ENCODE data around the gene TMEM129. TPM values are rescaled to one million over a fixed set of nuclear protein-coding genes. Genes with fewer than 3 reads are reported as not detected.
A peak's percentile ranks its signal among the peaks of the same experiment; 100 is the strongest.

The TMEM129 gene
- total RNA-seq, 1 donor from 2014 or later, result 14.1 TPM

DNA sequence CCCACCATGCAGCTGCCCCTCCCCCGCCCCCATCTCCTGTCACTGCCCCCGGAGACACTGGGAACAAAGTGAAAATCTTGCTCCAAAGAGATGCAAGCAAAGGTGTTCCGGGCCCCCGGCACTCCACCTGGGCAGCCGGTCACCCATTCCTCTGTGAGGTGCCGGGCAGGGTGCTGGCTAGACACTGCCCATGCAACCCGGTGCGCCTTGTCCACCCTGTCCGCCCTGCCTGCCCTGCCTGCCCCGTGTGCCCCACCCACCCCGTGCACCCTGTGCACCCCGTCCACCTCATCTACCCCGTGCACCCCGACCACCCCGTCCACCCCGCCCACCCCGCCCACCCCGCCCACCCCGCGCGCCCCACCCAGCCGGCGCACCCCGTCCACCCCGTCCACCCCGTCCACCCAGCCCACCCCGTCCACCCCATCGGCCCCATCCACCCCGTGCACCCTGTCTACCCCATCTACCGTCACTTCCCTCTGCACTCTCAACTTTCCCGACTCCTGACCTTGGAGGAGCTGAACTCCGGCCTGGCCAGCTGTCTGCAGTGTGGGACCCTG is 40.1 kb upstream of the TMEM129 start:
- Mint-ChIP-seq H3K27ac (no peak overlapping the region), H3K4me3 (no peak overlapping the region), H3K4me1 (peaks cover 10% of the 10 kb centered on the region), H3K9me3 (no peaks in the 10 kb centered on the region), H3K36me3 (no peaks in the 10 kb centered on the region), H3K27me3 (ENCODE audit: insufficient read depth, low read depth) (peaks cover 13% of the 10 kb centered on the region)
- H3K4me2 ChIP-seq, result peak overlapping the region; percentile 62
- peaks cover 23% of the 10 kb centered on the region for H3F3A ChIP-seq (ENCODE audit: low read depth)
- peaks cover 9% of the 10 kb centered on the region for H4K20me1 ChIP-seq (ENCODE audit: low read depth)
- DNase-seq (ENCODE audit: low spot score), result no peak
- no peaks in the 10 kb centered on the region for H3K79me2 ChIP-seq (ENCODE audit: low read depth)
- peaks cover 27% of the 10 kb centered on the region for H3K27me3 ChIP-seq
- H3K4me1 ChIP-seq, result peaks cover 31% of the 10 kb centered on the region
- H3K36me3 ChIP-seq, result no peaks in the 10 kb centered on the region
- no peak overlapping the region for H3K4me3 ChIP-seq
- no peak overlapping the region for H2AFZ ChIP-seq (replicated peaks)
- H3K27ac ChIP-seq, result no peak overlapping the region
- TF ChIP-seq, protein P1, sequence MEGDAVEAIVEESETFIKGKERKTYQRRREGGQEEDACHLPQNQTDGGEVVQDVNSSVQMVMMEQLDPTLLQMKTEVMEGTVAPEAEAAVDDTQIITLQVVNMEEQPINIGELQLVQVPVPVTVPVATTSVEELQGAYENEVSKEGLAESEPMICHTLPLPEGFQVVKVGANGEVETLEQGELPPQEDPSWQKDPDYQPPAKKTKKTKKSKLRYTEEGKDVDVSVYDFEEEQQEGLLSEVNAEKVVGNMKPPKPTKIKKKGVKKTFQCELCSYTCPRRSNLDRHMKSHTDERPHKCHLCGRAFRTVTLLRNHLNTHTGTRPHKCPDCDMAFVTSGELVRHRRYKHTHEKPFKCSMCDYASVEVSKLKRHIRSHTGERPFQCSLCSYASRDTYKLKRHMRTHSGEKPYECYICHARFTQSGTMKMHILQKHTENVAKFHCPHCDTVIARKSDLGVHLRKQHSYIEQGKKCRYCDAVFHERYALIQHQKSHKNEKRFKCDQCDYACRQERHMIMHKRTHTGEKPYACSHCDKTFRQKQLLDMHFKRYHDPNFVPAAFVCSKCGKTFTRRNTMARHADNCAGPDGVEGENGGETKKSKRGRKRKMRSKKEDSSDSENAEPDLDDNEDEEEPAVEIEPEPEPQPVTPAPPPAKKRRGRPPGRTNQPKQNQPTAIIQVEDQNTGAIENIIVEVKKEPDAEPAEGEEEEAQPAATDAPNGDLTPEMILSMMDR (IDR thresholded peaks at IDR 0.05), result no peak
- TF ChIP-seq EZH2 (IDR thresholded peaks at IDR 0.05) (no peak), EZH2phosphoT487 (IDR thresholded peaks at IDR 0.05) (no peak)
- no peak overlapping the region for H3K9ac ChIP-seq
- no peaks in the 10 kb centered on the region for H3K9me3 ChIP-seq (ENCODE audit: low read depth)

DNA sequence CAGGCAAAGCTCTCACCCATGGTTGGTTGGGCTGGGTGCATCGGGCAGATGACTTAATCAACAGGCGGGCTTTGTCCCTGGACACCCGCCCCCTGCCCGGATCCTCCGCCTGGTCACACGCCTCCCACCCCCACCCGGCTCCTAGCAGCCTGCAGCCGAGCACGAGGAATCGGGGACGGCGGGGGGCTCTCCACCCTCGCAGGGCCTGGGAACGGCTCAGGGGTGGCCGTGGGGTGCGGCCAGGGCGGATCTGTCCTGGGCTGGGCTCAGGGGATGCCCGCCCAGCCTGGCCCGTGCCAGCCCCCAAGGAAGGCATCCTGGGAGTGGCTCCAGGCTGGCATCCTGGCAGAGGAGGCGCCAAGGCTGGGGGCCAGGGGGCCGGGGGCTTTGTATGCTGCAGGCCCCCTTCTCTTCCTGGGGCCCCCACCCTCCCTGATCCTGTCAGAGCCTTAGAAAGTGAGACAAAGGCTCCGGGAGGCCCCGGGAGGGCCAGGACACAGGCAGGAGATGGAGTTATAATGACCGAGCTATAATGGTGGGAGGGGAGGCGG is 39.5 kb upstream of the TMEM129 start:
- no peak for TF ChIP-seq EZH2 (IDR thresholded peaks at IDR 0.05)
- TF ChIP-seq, protein P1 (IDR thresholded peaks at IDR 0.05), result no peak
- TF ChIP-seq EZH2phosphoT487 (IDR thresholded peaks at IDR 0.05), result no peak
- H3K9me3 ChIP-seq (ENCODE audit: low read depth), result no peaks in the 10 kb centered on the region
- H3K9me3 Mint-ChIP-seq, result no peaks in the 10 kb centered on the region
- no peak overlapping the region for H3K27ac Mint-ChIP-seq
- DNase-seq (ENCODE audit: low spot score), result peak; percentile 50
- peaks cover 10% of the 10 kb centered on the region for H3K4me1 Mint-ChIP-seq
- peaks cover 17% of the 10 kb centered on the region for H3F3A ChIP-seq (ENCODE audit: low read depth)
- no peak overlapping the region for H3K9ac ChIP-seq
- no peak overlapping the region for H3K4me3 ChIP-seq
- H3K27ac ChIP-seq, result no peak overlapping the region
- no peak overlapping the region for H2AFZ ChIP-seq (replicated peaks)
- no peaks in the 10 kb centered on the region for H3K36me3 ChIP-seq
- peaks cover 12% of the 10 kb centered on the region for H3K27me3 Mint-ChIP-seq (ENCODE audit: insufficient read depth, low read depth)
- peaks cover 25% of the 10 kb centered on the region for H3K4me1 ChIP-seq
- H3K27me3 ChIP-seq, result peaks cover 27% of the 10 kb centered on the region
- no peaks in the 10 kb centered on the region for H3K79me2 ChIP-seq (ENCODE audit: low read depth)
- H3K4me2 ChIP-seq, result peak overlapping the region; percentile 62
- no peaks in the 10 kb centered on the region for H3K36me3 Mint-ChIP-seq
- no peak overlapping the region for H3K4me3 Mint-ChIP-seq
- H4K20me1 ChIP-seq (ENCODE audit: low read depth), result peaks cover 3% of the 10 kb centered on the region

GRCh38 chr4:1759818-1760223 is 38.7 kb upstream of the TMEM129 start:
- H3K9me3 ChIP-seq (ENCODE audit: low read depth), result no peaks in the 10 kb centered on the region

More at GRCh38 chr4:1759818-1760223, 38.7 kb upstream of the TMEM129 start:
- no peaks in the 10 kb centered on the region for H3K36me3 Mint-ChIP-seq
- Histone ChIP-seq H3K9ac (no peak overlapping the region), H3K27ac (no peak overlapping the region), H3K4me1 (peaks cover 24% of the 10 kb centered on the region), H3K4me2 (no peak overlapping the region), H4K20me1 (ENCODE audit: low read depth) (no peaks in the 10 kb centered on the region), H3K36me3 (no peaks in the 10 kb centered on the region), H3F3A (ENCODE audit: low read depth) (peaks cover 12% of the 10 kb centered on the region), H3K79me2 (ENCODE audit: low read depth) (no peaks in the 10 kb centered on the region), H2AFZ (replicated peaks) (no peak overlapping the region), H3K27me3 (peaks cover 26% of the 10 kb centered on the region), H3K4me3 (no peak overlapping the region)
- peaks cover 10% of the 10 kb centered on the region for H3K4me1 Mint-ChIP-seq
- peaks cover 9% of the 10 kb centered on the region for H3K27me3 Mint-ChIP-seq (ENCODE audit: insufficient read depth, low read depth)
- no peak overlapping the region for H3K4me3 Mint-ChIP-seq
- no peak for DNase-seq (ENCODE audit: low spot score)
- H3K27ac Mint-ChIP-seq, result no peak overlapping the region
- no peaks in the 10 kb centered on the region for H3K9me3 Mint-ChIP-seq
- TF ChIP-seq, protein P1 (IDR thresholded peaks at IDR 0.05), result no peak
- TF ChIP-seq EZH2 (IDR thresholded peaks at IDR 0.05) (no peak), EZH2phosphoT487 (IDR thresholded peaks at IDR 0.05) (no peak)

Measured in neural progenitor cell (in vitro differentiated cells).